Activated CD8-positive, alpha-beta T cell treated with anti-CD3 and anti-CD28 coated beads, Interleukin-2, amount 10 ng/mL, durations not matched to agents 7 days and 5 days (primary cell): ENCODE measurements around the gene BCAS3. TPM values are rescaled to one million over a fixed set of nuclear protein-coding genes. Genes with fewer than 3 reads are reported as not detected.

Experiments used
- ATAC-seq: fragments of 150-1000 bp; cut with Tn5 transposase; one replicate; pipeline ENCODE4 v1.10.0; 2021; ENCODE audit warnings: moderate library complexity
- CTCF ChIA-PET: fragments of 350-600 bp; sonication (Branson Sonifier 250); formaldehyde crosslinking; loops from one replicate; lab custom pipeline; 2021; ENCODE audit warnings: antibody characterized with exemption; lab: Charles Lee
- POLR2A ChIA-PET: fragments of 350-600 bp; sonication (Branson Sonifier 250); formaldehyde crosslinking; loops from one replicate; lab custom pipeline; 2021; ENCODE audit warnings: antibody characterized with exemption; lab: Charles Lee
- DNase-seq: peaks from one replicate; pipeline ENCODE4 v3.0.0-alpha.2; 2020
- H3K27ac Mint-ChIP-seq: one replicate; pipeline ENCODE4 v1.8.0; 2021; ENCODE audit warnings: mild to moderate bottlenecking, mixed read lengths
- H3K27me3 Mint-ChIP-seq: one replicate; pipeline ENCODE4 v1.8.0; 2021; ENCODE audit warnings: low read depth, mixed read lengths
- H3K36me3 Mint-ChIP-seq: one replicate; pipeline ENCODE4 v1.8.0; 2021; ENCODE audit warnings: low read depth, mixed read lengths
- H3K4me1 Mint-ChIP-seq: one replicate; pipeline ENCODE4 v1.8.0; 2021; ENCODE audit warnings: low read depth, mixed read lengths
- H3K4me3 Mint-ChIP-seq: one replicate; pipeline ENCODE4 v1.8.0; 2021; ENCODE audit warnings: mild to moderate bottlenecking, mixed read lengths
- H3K9me3 Mint-ChIP-seq: one replicate; pipeline ENCODE4 v1.8.0; 2022; ENCODE audit warnings: mixed read lengths; ENCODE audit not compliant: insufficient read depth
- total RNA-seq, 2 experiments: library from RNA; stranded (reverse); gene quantifications; one replicate each; pipeline ENCODE4 v1.2.3, GENCODE V29; 2021

BCAS3 gene
- total RNA-seq, 2 experiments from 2014 or later: 13.0 to 16.3 TPM

- no peaks in the 10 kb centered on the region for H3K27me3 Mint-ChIP-seq
- no peak for DNase-seq
- peaks cover 18% of the 10 kb centered on the region for H3K4me1 Mint-ChIP-seq
- no peak for ATAC-seq
- no peaks in the 10 kb centered on the region for H3K36me3 Mint-ChIP-seq
- no peaks in the 10 kb centered on the region for H3K9me3 Mint-ChIP-seq
- H3K27ac Mint-ChIP-seq: no peak overlapping the region
- ChIA-PET CTCF (interaction anchor here (1.5 kb wide), 1 partner anchor 16 kb away, joined by 3 read pairs; no protein-coding TSS in a partner anchor), POLR2A (no interaction called here)
- H3K4me3 Mint-ChIP-seq: no peak overlapping the region
These were observed 481.7 kb downstream of the BCAS3 start for GRCh38 chr17:61159221-61159814.

DNA sequence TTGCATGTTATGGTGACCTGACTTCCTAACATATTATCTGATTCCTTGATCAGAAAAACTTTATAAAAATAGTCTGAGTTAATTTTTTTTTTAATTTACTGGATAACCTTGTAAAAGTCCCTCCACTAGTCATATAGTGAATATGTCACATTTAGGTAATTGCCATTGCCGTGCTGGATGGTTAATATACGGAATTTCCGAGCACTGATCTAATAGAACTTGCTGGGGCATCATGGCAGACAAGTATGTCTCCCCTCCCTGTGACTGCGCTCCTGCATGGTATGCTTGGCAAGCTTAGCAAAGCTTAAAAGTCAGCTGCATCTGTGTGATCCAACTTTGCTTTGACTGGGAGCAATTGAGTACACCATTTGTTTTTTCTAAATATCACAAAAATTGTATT, 482.6 kb downstream of the BCAS3 start:
- H3K27me3 Mint-ChIP-seq: no peaks in the 10 kb centered on the region
- ATAC-seq (no peak), DNase-seq (no peak)
- H3K9me3 Mint-ChIP-seq: no peaks in the 10 kb centered on the region
- no peak overlapping the region for H3K27ac Mint-ChIP-seq
- CTCF ChIA-PET: no interaction called here
- H3K4me1 Mint-ChIP-seq: peaks cover 18% of the 10 kb centered on the region
- peaks cover 3% of the 10 kb centered on the region for H3K36me3 Mint-ChIP-seq
- POLR2A ChIA-PET: no interaction called here
- no peak overlapping the region for H3K4me3 Mint-ChIP-seq

- Mint-ChIP-seq H3K27me3 (no peaks in the 10 kb centered on the region), H3K4me3 (no peak overlapping the region), H3K9me3 (no peaks in the 10 kb centered on the region), H3K36me3 (peaks cover 3% of the 10 kb centered on the region), H3K4me1 (peaks cover 18% of the 10 kb centered on the region), H3K27ac (peak overlapping the region; percentile 43)
- DNase-seq (no peak), ATAC-seq (no peak)
- CTCF ChIA-PET: no interaction called here
- POLR2A ChIA-PET: no interaction called here
These were observed 483.3 kb downstream of the BCAS3 start for GRCh38 chr17:61160789-61161445.

DNA sequence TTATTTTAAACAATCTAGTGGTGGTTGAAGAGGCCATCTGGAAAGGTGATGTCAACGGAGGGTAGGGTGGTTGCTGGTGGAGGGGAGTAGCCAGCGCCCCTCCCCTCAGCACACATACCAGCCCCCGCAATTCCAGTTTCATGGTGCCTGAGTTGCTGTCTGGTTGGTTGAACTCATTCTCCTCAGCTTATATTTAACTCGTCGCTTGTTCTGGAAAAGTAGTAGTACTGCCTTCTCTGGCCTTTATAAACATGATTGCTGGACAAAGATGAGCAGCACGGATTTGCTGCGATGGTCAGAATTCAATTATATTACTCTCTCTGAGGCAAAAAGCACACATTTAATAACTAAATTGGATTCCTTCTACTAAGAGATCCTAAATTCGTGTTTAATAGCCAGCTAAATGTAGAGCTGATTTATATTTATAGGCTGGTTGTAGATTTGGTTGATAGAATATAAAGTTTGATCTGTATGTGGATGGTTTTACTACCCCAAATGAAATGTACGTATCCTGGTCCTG, 484.0 kb downstream of the BCAS3 start:
- peaks cover 18% of the 10 kb centered on the region for H3K4me1 Mint-ChIP-seq
- CTCF ChIA-PET: no interaction called here
- ATAC-seq (no peak), DNase-seq (no peak)
- no peak overlapping the region for H3K4me3 Mint-ChIP-seq
- H3K27me3 Mint-ChIP-seq: no peaks in the 10 kb centered on the region
- POLR2A ChIA-PET: no interaction called here
- no peak overlapping the region for H3K27ac Mint-ChIP-seq
- no peaks in the 10 kb centered on the region for H3K9me3 Mint-ChIP-seq
- peaks cover 3% of the 10 kb centered on the region for H3K36me3 Mint-ChIP-seq

DNA sequence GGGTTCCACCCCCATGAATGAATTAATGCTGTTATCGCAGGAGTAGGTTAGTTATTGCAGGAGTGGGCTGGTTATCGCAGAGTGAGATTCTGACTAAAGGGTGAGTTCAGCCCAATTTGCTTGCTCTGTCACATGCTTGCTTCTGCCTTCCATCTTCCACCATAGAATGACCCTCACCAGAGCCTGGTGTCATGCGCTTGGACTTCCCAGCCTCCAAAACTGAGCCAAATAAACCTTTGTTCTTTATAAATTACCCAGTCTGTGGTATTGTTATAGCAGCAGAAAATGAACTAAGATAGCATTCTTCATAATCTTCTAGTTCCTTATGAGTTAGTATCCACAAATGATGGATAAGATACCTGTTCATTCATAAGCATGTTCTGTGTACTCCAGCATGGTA, 486.9 kb downstream of the BCAS3 start:
- DNase-seq: no peak
- ChIA-PET POLR2A (no interaction called here), CTCF (no interaction called here)
- no peak for ATAC-seq
- Mint-ChIP-seq H3K4me1 (peaks cover 18% of the 10 kb centered on the region), H3K27me3 (no peaks in the 10 kb centered on the region), H3K4me3 (no peak overlapping the region), H3K9me3 (no peaks in the 10 kb centered on the region), H3K27ac (no peak overlapping the region), H3K36me3 (peaks cover 3% of the 10 kb centered on the region)

GRCh38 chr17:61167075-61167474, 489.4 kb downstream of the BCAS3 start:
- CTCF ChIA-PET: interaction anchor here (1.2 kb wide), 1 partner anchor 157 kb away, joined by 3 read pairs; no protein-coding TSS in a partner anchor
- DNase-seq (no peak), ATAC-seq (no peak)
- no peaks in the 10 kb centered on the region for H3K27me3 Mint-ChIP-seq
- no peak overlapping the region for H3K4me3 Mint-ChIP-seq
- H3K36me3 Mint-ChIP-seq: peaks cover 7% of the 10 kb centered on the region
- no peaks in the 10 kb centered on the region for H3K9me3 Mint-ChIP-seq
- POLR2A ChIA-PET: interaction anchor here (0.6 kb wide), 1 partner anchor 51 kb away, joined by 3 read pairs; no protein-coding TSS in a partner anchor
- H3K4me1 Mint-ChIP-seq: no peaks in the 10 kb centered on the region
- H3K27ac Mint-ChIP-seq: no peak overlapping the region

- POLR2A ChIA-PET: no interaction called here
- Mint-ChIP-seq H3K4me1 (no peaks in the 10 kb centered on the region), H3K27ac (no peak overlapping the region), H3K9me3 (no peaks in the 10 kb centered on the region), H3K36me3 (peaks cover 7% of the 10 kb centered on the region), H3K27me3 (no peaks in the 10 kb centered on the region), H3K4me3 (no peak overlapping the region)
- DNase-seq (no peak), ATAC-seq (no peak)
- CTCF ChIA-PET: no interaction called here
These were observed 490.9 kb downstream of the BCAS3 start for GRCh38 chr17:61168506-61168905.

- POLR2A ChIA-PET: no interaction called here
- no peaks in the 10 kb centered on the region for H3K9me3 Mint-ChIP-seq
- no peak overlapping the region for H3K27ac Mint-ChIP-seq
- H3K4me3 Mint-ChIP-seq: no peak overlapping the region
- CTCF ChIA-PET: no interaction called here
- DNase-seq: no peak
- peaks cover 15% of the 10 kb centered on the region for H3K4me1 Mint-ChIP-seq
- peaks cover 5% of the 10 kb centered on the region for H3K36me3 Mint-ChIP-seq
- ATAC-seq: no peak
- no peaks in the 10 kb centered on the region for H3K27me3 Mint-ChIP-seq
These were observed 496.7 kb downstream of the BCAS3 start for GRCh38 chr17:61174310-61174709.

GRCh38 chr17:61175298-61176142, 497.9 kb downstream of the BCAS3 start:
- POLR2A ChIA-PET: no interaction called here
- CTCF ChIA-PET: interaction anchor here (1.2 kb wide), 1 partner anchor 17 kb away, joined by 3 read pairs; no protein-coding TSS in a partner anchor
- no peak overlapping the region for H3K27ac Mint-ChIP-seq
- peaks cover 5% of the 10 kb centered on the region for H3K36me3 Mint-ChIP-seq
- no peaks in the 10 kb centered on the region for H3K27me3 Mint-ChIP-seq
- H3K9me3 Mint-ChIP-seq: no peaks in the 10 kb centered on the region
- H3K4me1 Mint-ChIP-seq: peaks cover 15% of the 10 kb centered on the region
- DNase-seq: no peak
- H3K4me3 Mint-ChIP-seq: no peak overlapping the region
- ATAC-seq: no peak

- no peak for DNase-seq
- H3K4me3 Mint-ChIP-seq: no peak overlapping the region
- no peaks in the 10 kb centered on the region for H3K9me3 Mint-ChIP-seq
- H3K27me3 Mint-ChIP-seq: no peaks in the 10 kb centered on the region
- H3K27ac Mint-ChIP-seq: no peak overlapping the region
- ChIA-PET POLR2A (no interaction called here), CTCF (no interaction called here)
- H3K36me3 Mint-ChIP-seq: no peaks in the 10 kb centered on the region
- ATAC-seq: no peak
- H3K4me1 Mint-ChIP-seq: peaks cover 15% of the 10 kb centered on the region
These were observed 499.7 kb downstream of the BCAS3 start for GRCh38 chr17:61177351-61177750.

DNA sequence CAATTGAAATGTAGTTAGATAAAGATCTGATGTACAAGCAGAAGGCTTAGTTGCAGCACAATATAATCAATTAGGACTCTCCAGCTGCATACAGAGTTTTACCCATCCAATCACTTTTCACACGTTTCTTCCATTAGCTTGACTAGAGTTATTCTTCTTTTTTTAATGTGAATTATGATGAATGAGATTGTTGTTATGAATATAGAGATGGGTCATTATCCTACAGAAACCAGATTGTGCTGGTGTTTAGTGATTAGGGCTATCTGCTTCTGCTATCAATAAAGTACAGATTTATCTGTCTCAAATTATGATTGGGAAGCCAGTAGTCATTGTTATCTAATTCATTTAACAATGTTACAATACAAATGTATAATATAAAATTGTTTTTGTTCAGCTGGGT, 500.6 kb downstream of the BCAS3 start:
- ATAC-seq (no peak), DNase-seq (no peak)
- Mint-ChIP-seq H3K4me1 (peaks cover 15% of the 10 kb centered on the region), H3K4me3 (no peak overlapping the region), H3K27ac (no peak overlapping the region), H3K36me3 (no peaks in the 10 kb centered on the region), H3K9me3 (no peaks in the 10 kb centered on the region), H3K27me3 (no peaks in the 10 kb centered on the region)
- ChIA-PET CTCF (no interaction called here), POLR2A (no interaction called here)

- Mint-ChIP-seq H3K27ac (no peak overlapping the region), H3K36me3 (no peaks in the 10 kb centered on the region), H3K27me3 (no peaks in the 10 kb centered on the region), H3K9me3 (no peaks in the 10 kb centered on the region), H3K4me3 (no peak overlapping the region), H3K4me1 (peaks cover 13% of the 10 kb centered on the region)
- POLR2A ChIA-PET: no interaction called here
- DNase-seq (no peak), ATAC-seq (no peak)
- CTCF ChIA-PET: no interaction called here
These were observed 501.7 kb downstream of the BCAS3 start for GRCh38 chr17:61179380-61179806.
